ENCODE measurements around the gene MYH11.

- no peak for TF ChIP-seq CTCF (IDR thresholded peaks at IDR 0.05; ENCODE audit: low read length)
- no peak for TF ChIP-seq EZH2 (IDR thresholded peaks at IDR 0.05; ENCODE audit: borderline replicate concordance, low read length)
Observed at GRCh38 chr16:15847611-15848175, 9.1 kb downstream of the MYH11 start.

Measured in OCI-LY1 (cell line).